ENCODE measurements around the gene SLC30A4.

DNA sequence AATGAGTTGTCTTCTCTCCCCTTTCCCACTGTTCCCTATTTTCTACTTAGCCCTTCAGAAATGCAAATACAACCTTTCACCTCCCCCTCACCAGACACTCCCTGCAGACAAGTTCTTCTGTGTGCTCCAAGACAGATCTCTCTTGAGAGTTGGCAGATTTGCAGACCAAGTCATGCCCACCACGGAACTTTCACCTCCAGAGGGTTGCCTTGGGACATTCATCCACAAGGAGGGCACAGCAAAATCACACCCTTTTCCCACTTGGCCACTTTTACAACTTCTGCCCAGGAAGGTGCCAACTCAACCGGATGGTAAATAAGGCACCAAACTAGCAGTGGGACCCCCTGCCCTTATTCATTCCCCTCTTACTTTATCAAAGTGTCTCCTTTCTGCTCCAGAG is 53.5 kb downstream of the SLC30A4 start:
- TF ChIP-seq, protein P1, sequence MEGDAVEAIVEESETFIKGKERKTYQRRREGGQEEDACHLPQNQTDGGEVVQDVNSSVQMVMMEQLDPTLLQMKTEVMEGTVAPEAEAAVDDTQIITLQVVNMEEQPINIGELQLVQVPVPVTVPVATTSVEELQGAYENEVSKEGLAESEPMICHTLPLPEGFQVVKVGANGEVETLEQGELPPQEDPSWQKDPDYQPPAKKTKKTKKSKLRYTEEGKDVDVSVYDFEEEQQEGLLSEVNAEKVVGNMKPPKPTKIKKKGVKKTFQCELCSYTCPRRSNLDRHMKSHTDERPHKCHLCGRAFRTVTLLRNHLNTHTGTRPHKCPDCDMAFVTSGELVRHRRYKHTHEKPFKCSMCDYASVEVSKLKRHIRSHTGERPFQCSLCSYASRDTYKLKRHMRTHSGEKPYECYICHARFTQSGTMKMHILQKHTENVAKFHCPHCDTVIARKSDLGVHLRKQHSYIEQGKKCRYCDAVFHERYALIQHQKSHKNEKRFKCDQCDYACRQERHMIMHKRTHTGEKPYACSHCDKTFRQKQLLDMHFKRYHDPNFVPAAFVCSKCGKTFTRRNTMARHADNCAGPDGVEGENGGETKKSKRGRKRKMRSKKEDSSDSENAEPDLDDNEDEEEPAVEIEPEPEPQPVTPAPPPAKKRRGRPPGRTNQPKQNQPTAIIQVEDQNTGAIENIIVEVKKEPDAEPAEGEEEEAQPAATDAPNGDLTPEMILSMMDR (conservative IDR thresholded peaks at IDR 0.05) = no peak
- TF ChIP-seq EZH2 (IDR thresholded peaks at IDR 0.05; ENCODE audit: low read depth) = no peak

Data from PC-9 (cell line).